Neural progenitor cell (in vitro differentiated cells): ENCODE results near the gene KCNH2.
"Not testable (repeated sequence)": the region's sequence is repeated elsewhere in the genome, so short reads cannot be mapped to it uniquely, and the experiment has no call there.

Experiments used
- EZH2 ChIP-seq: fragments of 200-600 bp; sonication (generic); IDR thresholded peaks from 2 replicates; pipeline ENCODE4 v1.6.1; 2017; ENCODE audit warnings: antibody characterized with exemption, mild to moderate bottlenecking, moderate library complexity
- TF ChIP-seq, protein P1 (sequence below): fragments of 200-600 bp; sonication (generic); IDR thresholded peaks from 2 replicates; pipeline ENCODE4 v1.5.1; 2017; ENCODE audit warnings: antibody characterized with exemption, mild to moderate bottlenecking

DNA sequence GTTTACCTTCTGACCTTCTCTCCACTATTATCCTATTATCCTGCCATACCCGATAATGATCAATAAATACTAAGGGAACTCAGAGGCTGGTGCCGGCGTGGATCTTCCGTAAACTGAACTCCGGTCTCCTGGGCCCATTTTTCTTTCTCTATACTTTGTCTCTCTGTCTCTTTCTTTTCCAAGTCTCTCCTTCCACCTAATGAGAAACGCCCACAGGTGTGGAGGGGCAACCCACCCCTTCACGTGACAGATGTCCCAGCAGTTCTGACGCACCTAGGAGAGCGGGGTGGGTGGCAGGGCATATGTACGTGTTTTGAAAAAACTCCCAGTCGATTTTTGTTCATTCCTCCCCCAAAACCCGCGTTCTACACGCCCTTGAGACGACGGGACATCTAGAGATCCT, 49.6 kb upstream of the KCNH2 start:
- TF ChIP-seq, protein P1, sequence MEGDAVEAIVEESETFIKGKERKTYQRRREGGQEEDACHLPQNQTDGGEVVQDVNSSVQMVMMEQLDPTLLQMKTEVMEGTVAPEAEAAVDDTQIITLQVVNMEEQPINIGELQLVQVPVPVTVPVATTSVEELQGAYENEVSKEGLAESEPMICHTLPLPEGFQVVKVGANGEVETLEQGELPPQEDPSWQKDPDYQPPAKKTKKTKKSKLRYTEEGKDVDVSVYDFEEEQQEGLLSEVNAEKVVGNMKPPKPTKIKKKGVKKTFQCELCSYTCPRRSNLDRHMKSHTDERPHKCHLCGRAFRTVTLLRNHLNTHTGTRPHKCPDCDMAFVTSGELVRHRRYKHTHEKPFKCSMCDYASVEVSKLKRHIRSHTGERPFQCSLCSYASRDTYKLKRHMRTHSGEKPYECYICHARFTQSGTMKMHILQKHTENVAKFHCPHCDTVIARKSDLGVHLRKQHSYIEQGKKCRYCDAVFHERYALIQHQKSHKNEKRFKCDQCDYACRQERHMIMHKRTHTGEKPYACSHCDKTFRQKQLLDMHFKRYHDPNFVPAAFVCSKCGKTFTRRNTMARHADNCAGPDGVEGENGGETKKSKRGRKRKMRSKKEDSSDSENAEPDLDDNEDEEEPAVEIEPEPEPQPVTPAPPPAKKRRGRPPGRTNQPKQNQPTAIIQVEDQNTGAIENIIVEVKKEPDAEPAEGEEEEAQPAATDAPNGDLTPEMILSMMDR: not testable (repeated sequence)
- not testable (repeated sequence) for TF ChIP-seq EZH2
